ENCODE data around the gene PRSS56.

Gene PRSS56

GRCh38 chr2:232523402-232523681, 3.2 kb downstream of the PRSS56 start:
- POLR2A ChIA-PET: no interaction called here
- TF ChIP-seq CTCF (IDR thresholded peaks at IDR 0.05; ENCODE audit: insufficient read depth, low read length, missing control alignments): no peak
- H3K4me3 ChIP-seq (ENCODE audit: low read depth, low read length): no peak overlapping the region
- no peak for DNase-seq (ENCODE audit: low read depth, low spot score)
- CTCF ChIA-PET: interaction anchor here (0.7 to 5.5 kb wide), 10 partner anchors 12 to 624 kb away, joined by 3 to 41 read pairs (median 4); partner anchors contain the start of genes CHRNG, EIF4E2 and TIGD1

- H3K4me3 ChIP-seq (ENCODE audit: low read depth, low read length): no peak overlapping the region
- POLR2A ChIA-PET: no interaction called here
- DNase-seq (ENCODE audit: low read depth, low spot score): no peak
- CTCF ChIA-PET: interaction anchor here (0.7 to 5.5 kb wide), 12 partner anchors 9 to 625 kb away, joined by 3 to 41 read pairs (median 4); partner anchors contain the start of genes CHRNG, EIF4E2 and TIGD1
- peak; percentile 15 for TF ChIP-seq CTCF (IDR thresholded peaks at IDR 0.05; ENCODE audit: insufficient read depth, low read length, missing control alignments)
Measured at GRCh38 chr2:232523682-232524597, 3.8 kb downstream of the PRSS56 start.

GRCh38 chr2:232524771-232525170, 4.6 kb downstream of the PRSS56 start:
- no peak for DNase-seq (ENCODE audit: low read depth, low spot score)
- ChIA-PET POLR2A (no interaction called here), CTCF (interaction anchor here (1.3 to 5.5 kb wide), 5 partner anchors 10 to 618 kb away, joined by 6 to 41 read pairs (median 8); partner anchors contain the start of gene CHRNG)
- no peak overlapping the region for H3K4me3 ChIP-seq (ENCODE audit: low read depth, low read length)
- no peak for TF ChIP-seq CTCF (IDR thresholded peaks at IDR 0.05; ENCODE audit: insufficient read depth, low read length, missing control alignments)

GRCh38 chr2:232525199-232525598, 5.0 kb downstream of the PRSS56 start:
- ChIA-PET POLR2A (no interaction called here), CTCF (no interaction called here)
- TF ChIP-seq CTCF (IDR thresholded peaks at IDR 0.05; ENCODE audit: insufficient read depth, low read length, missing control alignments): no peak
- DNase-seq (ENCODE audit: low read depth, low spot score): no peak
- H3K4me3 ChIP-seq (ENCODE audit: low read depth, low read length): no peak overlapping the region

- DNase-seq (ENCODE audit: low read depth, low spot score): no peak
- POLR2A ChIA-PET: no interaction called here
- no peak within 1 kb of the TSS for H3K4me3 ChIP-seq (ENCODE audit: low read depth, low read length)
- TF ChIP-seq CTCF (IDR thresholded peaks at IDR 0.05; ENCODE audit: insufficient read depth, low read length, missing control alignments): no peak
- CTCF ChIA-PET: interaction anchor here (1.3 to 1.5 kb wide), 2 partner anchors 79 to 87 kb away, joined by 3 to 4 read pairs; no protein-coding TSS in a partner anchor
Measured at GRCh38 chr2:232525791-232526371, 5.7 kb downstream of the PRSS56 start, which contains the start of gene CHRND. Gene CHRND, plus strand, starts transcription at chr2:232526160. Its CDS starts 56 bp downstream, at chr2:232526216.

- CTCF ChIA-PET: interaction anchor here (1.3 to 1.5 kb wide), 2 partner anchors 79 to 87 kb away, joined by 3 to 4 read pairs; no protein-coding TSS in a partner anchor
- DNase-seq (ENCODE audit: low read depth, low spot score): no peak
- no peak for TF ChIP-seq CTCF (IDR thresholded peaks at IDR 0.05; ENCODE audit: insufficient read depth, low read length, missing control alignments)
- H3K4me3 ChIP-seq (ENCODE audit: low read depth, low read length): no peak overlapping the region
- POLR2A ChIA-PET: no interaction called here
Measured at GRCh38 chr2:232526372-232526941, 6.3 kb downstream of the PRSS56 start.
